ENCODE data around the gene EPOP. TPM values are rescaled to one million over a fixed set of nuclear protein-coding genes. Genes with fewer than 3 reads are reported as not detected.

Gene EPOP
- total and polyA plus RNA-seq, 2 of the 13 experiments (the other 11 are each of a cell fraction or from before 2014, with no cell fraction given) = 14.7 to 37.8 TPM

- peak; percentile 8; the same call in 1 of the 2 replicates for TF ChIP-seq FOXJ3 (CRISPR knock-in tag; IDR thresholded peaks at IDR 0.05; ENCODE audit: borderline replicate concordance)
- TF ChIP-seq MXD3 (CRISPR knock-in tag; IDR thresholded peaks at IDR 0.05) = peak; percentile 84
- TF ChIP-seq ZMAT5 (CRISPR knock-in tag; IDR thresholded peaks at IDR 0.05; ENCODE audit: borderline replicate concordance, low read depth) = no peak
- peak; percentile 87; the same call in 1 of the 2 replicates for TF ChIP-seq KDM4B (CRISPR knock-in tag; IDR thresholded peaks at IDR 0.05)
- TF ChIP-seq MLLT10 (CRISPR knock-in tag; IDR thresholded peaks at IDR 0.05) = no peak
- no peak for TF ChIP-seq SNAPC4 (CRISPR knock-in tag; IDR thresholded peaks at IDR 0.05)
- 0 out of 2 replicates have a peak, but pooled peaks have one; percentile 60 for TF ChIP-seq MED13 (CRISPR knock-in tag; IDR thresholded peaks at IDR 0.05)
- no peak for TF ChIP-seq TMF1 (CRISPR knock-in tag; IDR thresholded peaks at IDR 0.05; ENCODE audit: low read depth)
- peak; percentile 78; the same call in 1 of the 2 replicates for TF ChIP-seq ZNF598 (CRISPR knock-in tag; IDR thresholded peaks at IDR 0.05; ENCODE audit: borderline replicate concordance)
- TF ChIP-seq ATF2 (CRISPR knock-in tag; IDR thresholded peaks at IDR 0.05) = peak; percentile 84
- TF ChIP-seq NFAT5 (CRISPR knock-in tag; IDR thresholded peaks at IDR 0.05) = no peak
- TF ChIP-seq ZNF605 (CRISPR knock-in tag; IDR thresholded peaks at IDR 0.05) = peak; percentile 65; the same call in 1 of the 2 replicates
- TF ChIP-seq MTERF4 (CRISPR knock-in tag; IDR thresholded peaks at IDR 0.05) = peak; percentile 49; the same call in 1 of the 2 replicates
- no peak for TF ChIP-seq ISX (CRISPR knock-in tag; conservative IDR thresholded peaks at IDR 0.05)
Measured at GRCh38 chr17:38663125-38663751, 11.5 kb downstream of the EPOP start (continued).
